Testis (tissue), 2 donors: ENCODE results near the gene NPC1L1.

Experiments
- CTCF ChIP-seq, 3 experiments: fragments of 450-650 bp in 2 of 3; fragments of 200-600 bp in 1 of 3; sonication (generic) in 1 of 3; IDR thresholded peaks; one replicate each; pipeline ENCODE4 v1.5.1; 2016 to 2019; ENCODE audit warnings: antibody characterized with exemption in 3 of 3, mild to moderate bottlenecking in 2 of 3, moderate library complexity in 1 of 3
- POLR2A ChIP-seq: fragments of 450-650 bp; IDR thresholded peaks from one replicate; pipeline ENCODE4 v1.6.1; 2017; ENCODE audit warnings: antibody characterized with exemption, mild to moderate bottlenecking, moderate library complexity

- TF ChIP-seq CTCF (IDR thresholded peaks at IDR 0.05) (no peak), POLR2A (no peak)
These were observed 42.2 kb upstream of the NPC1L1 start for GRCh38 chr7:44583146-44583865.
